ENCODE data around the gene KIF1B.

DNA sequence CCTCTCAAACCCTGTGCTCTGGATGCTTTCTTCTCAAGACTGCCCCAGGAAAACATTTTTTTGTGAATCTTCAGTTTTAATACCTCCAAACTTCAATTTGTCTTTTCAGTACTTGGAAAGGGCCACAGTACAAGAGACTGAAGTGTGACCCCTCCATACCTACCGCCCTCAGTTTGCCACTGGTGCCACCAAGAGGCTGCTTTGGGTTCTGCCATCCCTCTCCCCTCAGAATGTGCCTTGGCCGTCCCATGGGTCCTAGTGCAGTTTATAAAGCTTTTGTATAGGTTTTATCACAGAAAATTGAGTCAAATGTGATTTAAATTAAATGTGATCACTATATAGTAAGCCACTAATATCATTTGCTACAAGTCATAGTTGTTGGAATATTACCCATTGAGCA lies 127.7 kb downstream of the KIF1B start:
- TF ChIP-seq, protein P1, sequence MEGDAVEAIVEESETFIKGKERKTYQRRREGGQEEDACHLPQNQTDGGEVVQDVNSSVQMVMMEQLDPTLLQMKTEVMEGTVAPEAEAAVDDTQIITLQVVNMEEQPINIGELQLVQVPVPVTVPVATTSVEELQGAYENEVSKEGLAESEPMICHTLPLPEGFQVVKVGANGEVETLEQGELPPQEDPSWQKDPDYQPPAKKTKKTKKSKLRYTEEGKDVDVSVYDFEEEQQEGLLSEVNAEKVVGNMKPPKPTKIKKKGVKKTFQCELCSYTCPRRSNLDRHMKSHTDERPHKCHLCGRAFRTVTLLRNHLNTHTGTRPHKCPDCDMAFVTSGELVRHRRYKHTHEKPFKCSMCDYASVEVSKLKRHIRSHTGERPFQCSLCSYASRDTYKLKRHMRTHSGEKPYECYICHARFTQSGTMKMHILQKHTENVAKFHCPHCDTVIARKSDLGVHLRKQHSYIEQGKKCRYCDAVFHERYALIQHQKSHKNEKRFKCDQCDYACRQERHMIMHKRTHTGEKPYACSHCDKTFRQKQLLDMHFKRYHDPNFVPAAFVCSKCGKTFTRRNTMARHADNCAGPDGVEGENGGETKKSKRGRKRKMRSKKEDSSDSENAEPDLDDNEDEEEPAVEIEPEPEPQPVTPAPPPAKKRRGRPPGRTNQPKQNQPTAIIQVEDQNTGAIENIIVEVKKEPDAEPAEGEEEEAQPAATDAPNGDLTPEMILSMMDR (IDR thresholded peaks at IDR 0.05), result peak; percentile 31 to 66 (median 60)
- no peak for TF ChIP-seq POLR2A (IDR thresholded peaks at IDR 0.05)
